EL (cell line): Measurements from ENCODE around the gene WDR27.
A peak's percentile ranks its signal among the peaks of the same experiment; 100 is the strongest.
"Not testable (repeated sequence)": the region's sequence is repeated elsewhere in the genome, so short reads cannot be mapped to it uniquely, and the experiment has no call there.

Source experiments
- DNase-seq: peaks from one replicate; pipeline ENCODE4 v3.0.0-alpha.2; 2016

WDR27 gene

DNA sequence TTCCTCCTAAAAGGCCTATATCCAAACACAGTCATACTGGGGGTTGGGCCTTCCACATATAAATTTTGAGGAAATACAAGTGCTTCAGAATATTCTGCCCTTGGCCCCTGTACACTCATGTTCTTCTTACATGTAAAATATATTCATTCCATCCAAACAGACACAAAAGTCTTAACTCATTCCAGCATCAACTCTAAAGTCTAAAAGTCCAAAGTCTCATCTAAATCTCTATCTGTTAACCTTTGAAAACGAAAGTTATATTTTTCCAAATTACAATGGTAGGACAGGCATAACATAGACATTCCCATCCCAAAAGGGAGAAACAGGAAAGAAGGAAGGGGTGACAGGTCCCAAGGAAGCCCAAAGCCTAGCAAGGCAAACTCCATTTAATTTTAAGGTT, 232.8 kb downstream of the WDR27 start:
- DNase-seq: no peak

DNA sequence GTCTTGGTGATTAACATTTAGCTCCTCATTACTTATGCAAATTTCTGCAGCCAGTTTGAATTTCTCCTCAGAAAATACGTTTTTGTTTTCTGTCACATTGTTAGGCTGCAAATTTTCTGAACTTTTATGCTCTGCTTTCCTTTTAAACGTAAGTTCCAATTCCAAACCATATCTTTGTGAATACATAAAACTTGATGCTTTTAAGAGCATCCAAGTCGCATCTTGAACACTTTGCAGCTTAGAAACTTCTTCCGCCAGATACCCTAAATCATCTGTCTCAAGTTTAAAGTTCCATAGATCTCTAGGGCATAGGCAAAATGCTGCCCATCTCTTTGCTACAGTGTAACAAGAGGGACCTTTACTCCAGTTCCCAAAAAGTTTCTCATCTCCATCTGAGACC, 234.1 kb downstream of the WDR27 start:
- not testable (repeated sequence) for DNase-seq

DNA sequence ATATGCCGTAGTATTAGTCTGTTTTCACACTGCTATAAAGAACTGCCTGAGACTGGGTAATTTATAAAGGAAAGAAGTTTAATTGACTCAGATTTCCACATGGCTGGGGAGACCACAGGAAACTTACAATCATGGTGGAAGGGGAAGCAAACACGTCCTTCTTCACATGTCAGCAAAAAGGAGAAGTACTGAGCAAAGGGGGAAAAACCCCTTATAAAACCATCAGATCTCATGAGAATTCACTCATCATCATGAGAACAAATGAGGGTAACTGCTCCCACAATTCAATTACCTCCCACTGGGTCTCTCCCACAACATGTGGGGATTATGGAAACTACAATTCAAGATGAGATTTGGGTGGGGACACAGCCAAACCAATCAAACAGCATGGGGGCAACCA, 235.6 kb downstream of the WDR27 start:
- not testable (repeated sequence) for DNase-seq

DNA sequence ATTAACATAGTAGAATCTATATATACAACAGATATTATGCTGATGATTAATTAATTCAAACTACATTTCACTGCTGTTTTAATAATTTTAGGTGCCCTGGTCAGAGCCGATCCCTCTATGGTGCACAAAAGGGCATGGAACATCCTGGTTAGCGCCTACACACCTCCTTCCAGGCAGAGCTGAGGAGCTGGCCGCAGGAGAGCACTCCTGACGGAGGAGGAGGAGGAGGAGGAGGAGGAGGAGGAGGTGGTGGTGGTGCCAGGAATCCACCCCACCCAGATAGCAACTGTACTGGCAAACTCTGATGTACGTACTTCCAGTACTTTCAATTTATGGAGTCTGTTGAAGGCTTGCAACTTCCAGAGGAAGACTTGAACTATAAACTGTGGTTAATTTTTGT, 244.1 kb downstream of the WDR27 start:
- DNase-seq: no peak

DNA sequence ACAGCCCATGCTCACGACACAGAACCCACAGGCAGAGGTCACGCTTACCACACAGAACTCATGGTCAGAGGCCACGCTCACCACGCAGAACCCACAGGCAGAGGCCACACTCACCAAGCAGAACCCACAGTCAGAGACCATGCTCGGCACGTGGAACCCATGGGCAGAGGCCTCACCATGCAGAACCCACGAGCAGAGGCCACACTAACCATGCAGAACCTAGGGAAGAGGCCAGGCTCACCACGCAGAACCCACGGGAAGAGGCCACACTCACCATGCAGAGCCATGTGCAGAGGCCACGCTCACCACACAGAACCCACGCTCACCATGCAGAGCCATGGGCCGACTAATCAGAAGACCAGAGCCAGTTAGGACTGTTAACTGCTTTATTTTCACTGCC, 245.0 kb downstream of the WDR27 start:
- DNase-seq: no peak

DNA sequence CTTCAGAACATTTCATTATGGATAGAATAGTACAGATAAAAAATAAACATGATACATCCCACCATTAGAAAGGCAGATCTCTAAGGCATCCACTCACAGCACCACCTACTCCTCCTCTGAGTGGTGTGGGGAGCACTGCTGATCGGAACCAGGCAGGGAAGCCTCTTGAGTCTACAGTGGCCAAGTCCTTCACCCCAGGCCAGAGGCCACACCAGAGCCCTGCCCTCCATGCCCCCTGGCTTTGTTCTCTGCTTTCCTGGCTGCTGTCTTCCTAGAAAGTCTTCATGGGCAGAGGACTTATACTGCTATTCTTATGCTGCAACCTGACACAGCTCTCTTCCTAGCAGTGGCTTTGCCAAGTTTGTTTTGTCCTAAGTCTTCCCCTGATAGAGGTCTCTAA, 246.4 kb downstream of the WDR27 start:
- DNase-seq: no peak

DNA sequence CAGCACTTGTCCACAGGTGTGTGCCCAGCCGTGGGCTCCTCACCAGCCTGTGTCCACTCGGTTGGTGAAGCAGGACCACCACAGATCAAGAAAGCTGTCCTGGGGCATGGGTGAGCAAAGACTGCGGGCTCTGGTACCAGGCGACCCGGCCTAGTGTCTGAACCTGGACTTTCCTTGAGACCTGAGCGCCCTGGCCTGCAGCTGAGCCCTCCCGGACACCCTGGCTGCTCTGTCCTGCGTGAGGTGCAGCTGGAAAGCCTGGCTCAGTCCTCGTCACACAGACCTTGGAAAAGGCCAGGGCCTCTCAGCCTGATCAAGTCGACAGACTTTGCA, 247.0 kb downstream of the WDR27 start:
- no peak for DNase-seq

DNA sequence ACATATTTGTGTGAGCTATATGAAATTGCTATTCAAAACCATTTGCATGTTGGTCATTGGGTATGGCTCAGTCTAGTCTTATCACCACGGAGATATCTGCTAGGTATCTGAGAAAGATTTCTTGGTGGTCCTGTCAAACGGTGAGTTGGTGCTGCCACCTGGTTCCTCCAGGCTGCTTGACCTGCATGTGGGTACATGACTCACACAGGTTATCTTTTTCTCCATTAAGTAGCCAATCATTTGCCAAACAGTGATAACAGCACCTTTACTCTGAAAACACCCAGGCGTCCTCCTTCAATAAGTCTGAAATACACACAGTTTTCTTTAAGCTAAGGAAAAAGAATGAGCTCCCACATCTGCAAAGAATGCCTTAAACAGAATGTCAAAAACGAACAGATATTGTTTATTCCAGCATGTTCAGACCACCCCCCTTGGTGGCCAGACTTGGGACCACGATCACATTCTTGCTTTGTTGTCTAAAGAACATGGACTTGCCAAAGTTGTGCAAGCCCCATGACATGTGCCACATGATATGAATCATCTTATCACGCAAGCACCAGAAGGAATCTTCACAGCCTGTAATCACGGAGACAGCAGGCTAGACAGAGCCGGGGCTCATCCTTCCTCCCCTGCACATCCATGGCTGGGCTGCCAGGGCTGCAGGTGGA, 247.5 kb downstream of the WDR27 start:
- DNase-seq: peak; percentile 85

DNA sequence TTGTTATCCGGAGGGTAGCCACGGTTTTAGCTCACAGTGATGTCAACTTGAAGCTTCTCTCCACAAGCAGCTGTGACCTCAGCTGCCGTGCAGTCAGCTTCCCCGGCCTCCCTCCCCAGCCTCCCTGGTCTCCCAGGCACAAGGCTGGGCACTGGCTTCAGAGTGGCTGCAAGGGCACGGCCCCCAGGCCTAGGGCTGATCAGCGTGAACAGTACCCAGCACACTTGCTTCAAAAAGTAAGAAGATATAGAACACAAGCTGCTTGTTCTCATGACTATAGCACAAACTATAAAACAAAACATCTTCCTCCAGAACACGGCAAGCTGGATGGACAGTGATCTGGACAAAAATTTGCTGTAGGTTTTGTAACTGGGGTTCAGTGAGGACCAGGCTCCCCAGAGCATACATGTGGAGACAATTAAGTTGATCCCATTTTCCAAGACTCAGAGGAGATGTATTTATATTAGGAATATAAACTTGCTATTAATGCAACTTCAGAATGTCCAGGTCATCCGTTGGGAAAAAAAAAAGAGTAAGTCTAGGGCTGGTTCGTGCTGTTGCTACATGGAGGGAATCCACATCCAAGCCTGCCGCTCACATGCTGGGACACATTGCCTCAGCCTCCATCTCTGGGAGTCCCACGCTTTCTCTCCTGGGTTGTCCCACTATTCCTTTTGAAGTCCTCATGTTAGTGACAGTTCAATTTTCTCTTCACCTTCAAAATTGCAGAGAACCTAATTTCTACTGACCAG, 248.8 kb downstream of the WDR27 start:
- no peak for DNase-seq

DNA sequence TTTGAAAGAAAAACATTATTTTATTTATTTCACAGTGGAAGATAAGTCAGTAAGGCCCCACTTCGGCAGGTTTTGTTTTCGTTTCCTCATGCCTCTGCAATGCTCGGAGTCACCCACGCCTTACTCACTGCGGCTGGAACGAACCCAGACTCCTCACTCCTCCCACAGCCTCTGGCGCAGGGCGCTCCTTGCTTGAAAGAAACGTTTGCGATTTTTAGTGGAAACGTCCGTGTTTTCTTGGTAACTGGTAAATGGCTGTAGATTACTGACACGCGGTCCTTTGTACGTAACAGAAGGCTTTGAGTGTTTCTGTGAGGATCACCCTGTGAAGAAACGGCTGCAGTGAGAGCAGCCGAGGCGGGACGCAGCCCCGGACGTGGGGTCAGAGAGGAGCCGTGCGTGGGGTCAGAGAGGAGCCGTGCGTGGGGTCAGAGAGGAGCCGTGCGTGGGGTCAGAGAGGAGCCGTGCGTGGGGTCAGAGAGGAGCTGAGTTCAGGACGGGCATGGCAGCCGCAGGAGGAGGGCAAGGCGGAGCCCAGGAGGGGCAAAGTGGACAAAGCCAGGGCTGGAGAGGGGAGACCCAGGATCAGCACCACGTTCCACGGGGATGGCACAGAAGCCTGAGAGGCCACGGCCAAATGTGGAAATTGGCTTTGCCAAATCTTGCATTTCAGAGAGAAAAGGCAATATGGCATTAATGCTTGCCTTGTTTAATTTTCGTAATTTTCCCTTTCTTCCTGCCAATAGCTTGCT, 249.5 kb downstream of the WDR27 start:
- DNase-seq: peak; percentile 95

DNA sequence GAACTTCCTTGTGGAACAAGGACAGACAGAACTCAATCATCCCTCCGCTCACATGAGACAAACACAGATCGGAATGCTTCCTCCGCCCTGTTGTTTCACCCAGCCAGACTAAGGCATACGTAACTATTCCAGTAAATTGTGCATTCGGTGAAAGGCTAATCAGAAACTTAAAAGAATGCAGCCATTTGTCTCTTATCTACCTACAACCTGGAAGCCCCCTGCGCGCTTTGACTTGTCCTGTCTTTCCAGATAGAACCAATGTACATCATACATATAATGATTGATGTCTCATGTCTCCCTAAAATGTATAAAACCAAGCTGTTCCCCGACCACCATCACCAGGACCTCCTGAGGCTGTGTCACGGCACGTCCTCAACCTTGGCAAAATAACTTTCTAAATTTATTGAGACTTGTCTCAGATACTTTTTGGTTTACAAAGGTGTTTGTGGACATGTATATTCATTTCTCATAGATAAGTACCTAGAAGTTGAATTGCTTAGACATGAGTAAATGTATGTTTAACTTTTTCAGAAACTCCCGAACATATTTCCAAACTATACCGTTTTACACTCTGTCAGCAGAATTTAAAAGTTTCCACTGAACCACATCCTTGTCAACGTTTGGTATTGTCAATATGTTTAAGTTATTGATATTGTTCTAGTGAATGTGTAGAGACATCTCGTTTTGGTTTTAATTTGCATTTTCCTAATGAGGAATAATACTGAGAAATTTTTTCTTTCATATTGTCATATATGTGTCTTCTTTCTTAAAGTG, 250.6 kb downstream of the WDR27 start:
- DNase-seq: no peak

DNA sequence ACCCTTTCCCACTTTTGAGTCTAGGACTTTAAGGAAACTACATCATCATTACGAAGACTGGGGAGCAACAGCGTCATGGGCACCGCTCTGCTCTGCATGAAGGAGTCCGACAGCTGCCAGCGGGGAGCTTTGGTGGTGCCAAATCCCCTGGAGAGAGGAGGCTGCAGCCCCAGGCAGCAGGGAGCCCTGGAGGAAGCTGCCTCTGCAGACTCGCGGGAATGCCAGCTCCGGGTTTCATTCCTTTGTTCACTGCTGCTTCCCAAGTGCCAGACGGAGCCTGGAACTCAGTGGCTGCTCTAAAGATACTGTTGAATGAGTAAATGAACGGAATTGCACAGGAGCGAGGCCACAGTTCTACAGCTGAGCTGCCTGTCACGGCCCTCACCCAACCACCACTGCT, 251.7 kb downstream of the WDR27 start:
- DNase-seq: no peak

DNA sequence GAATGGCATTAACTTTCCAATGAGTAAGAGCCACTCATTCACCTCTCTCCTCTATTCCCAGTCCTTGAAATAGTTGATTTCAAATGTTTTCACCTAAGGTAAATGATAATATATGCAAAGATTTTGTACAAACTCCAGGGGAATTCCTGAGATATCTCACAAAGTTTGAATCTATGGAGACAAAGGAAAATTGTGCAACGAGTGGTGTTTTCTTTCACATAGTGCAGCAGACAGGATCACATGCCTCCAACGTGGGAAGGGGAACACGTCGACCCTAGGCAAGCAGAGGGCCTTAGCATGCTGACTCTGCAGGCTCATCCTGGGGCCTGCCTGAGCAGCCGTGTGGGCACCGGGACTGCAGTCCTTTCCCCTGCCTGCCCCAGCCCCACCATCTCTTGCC, 252.6 kb downstream of the WDR27 start:
- DNase-seq: no peak

DNA sequence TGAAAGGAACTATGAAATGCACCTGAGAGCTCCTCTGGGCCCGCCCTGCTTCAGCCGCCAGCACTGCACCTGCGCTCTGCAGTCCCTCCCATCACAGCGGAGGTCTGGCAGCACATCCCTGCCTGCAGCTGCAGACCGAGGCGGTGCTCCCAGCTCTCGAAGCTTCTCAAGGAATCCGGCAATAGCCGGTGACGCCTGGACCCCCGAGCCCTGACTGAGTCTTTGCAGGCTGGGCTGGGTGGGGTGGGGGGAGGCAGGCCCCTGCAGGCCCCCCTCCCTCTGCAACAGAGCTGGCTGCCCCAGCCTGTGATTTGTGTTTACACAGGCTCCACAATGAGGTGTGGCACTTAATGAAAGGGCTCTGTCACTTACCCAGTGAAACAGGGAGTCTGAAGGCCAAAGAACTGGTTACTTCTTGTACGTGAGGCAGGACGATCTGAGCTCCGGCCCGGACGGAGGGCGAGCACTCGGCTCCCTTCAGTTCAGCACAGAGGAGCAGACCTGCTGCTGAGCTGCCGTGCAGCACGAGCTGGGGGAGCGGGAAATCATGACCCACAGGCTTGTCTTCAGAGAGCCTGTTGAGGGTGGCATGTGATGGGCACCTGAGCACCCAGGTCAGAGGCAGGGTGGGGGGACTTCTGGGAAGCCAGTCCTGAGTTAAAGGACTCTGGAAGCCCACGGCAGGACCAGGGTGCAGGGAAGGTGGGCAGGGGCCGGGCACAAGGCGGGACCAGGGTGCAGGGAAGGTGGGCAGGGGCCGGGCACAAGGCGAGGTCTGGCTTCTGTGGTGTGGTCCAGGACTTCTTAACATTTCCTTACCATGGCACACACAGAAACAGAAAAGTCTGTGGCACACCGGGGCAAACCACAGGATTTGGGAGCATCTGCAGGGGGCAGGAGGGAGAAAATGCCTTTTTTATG, 255.9 kb downstream of the WDR27 start:
- DNase-seq: no peak

DNA sequence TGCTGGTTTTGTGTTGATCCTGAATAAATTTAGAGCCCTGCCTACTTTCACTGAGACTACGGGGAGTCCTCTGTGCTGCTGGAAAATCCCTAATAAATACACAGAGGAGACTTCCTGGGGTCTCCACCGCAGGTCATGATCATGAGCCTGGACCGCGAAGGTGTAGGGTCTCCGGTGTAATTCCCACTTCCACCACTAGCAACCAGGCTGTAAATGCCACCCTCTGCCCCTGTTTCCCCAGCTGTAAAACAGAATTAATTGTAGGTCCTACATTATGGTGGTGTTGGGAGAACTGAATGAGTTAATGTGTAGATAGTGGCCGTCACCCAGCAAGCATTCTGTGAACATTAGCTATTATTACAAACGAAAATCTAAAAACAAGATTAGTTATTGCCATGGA, 256.6 kb downstream of the WDR27 start:
- DNase-seq: no peak

DNA sequence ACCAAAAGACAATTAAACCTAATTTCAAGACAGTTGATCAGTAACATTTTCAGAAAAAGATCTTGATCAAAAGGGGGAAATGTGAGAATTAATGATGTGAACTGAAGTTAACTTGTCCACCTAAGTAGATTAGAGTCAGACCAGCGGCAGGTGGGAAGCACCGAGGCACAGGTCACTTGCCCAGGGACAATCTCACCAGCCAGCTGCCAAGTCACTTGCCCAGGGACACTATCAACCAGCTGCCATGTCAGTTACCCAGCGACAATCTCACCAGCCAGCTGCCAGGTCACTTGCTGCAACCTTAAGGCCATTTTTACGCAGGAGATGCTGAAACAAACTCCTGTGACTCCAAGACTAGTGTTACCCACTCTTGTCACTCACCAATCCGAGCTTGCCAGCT, 260.5 kb downstream of the WDR27 start:
- no peak for DNase-seq

DNA sequence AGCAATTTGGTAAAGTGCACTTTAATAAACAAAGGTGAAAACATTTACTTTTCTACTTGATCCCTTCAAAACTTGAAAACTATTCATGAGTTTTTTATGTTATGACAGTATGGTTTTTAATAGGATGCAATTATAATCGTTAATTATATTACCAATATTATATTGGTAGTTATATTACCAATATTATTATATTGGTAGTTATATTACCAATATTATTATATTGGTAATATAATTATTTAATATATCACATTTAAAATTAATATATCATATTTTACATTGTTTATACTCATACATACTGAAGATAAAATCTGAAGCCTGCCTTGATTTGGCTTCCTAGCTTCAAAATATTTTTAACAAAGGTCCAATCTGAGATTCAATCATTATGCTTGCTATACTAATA, 262.1 kb downstream of the WDR27 start:
- no peak for DNase-seq

DNA sequence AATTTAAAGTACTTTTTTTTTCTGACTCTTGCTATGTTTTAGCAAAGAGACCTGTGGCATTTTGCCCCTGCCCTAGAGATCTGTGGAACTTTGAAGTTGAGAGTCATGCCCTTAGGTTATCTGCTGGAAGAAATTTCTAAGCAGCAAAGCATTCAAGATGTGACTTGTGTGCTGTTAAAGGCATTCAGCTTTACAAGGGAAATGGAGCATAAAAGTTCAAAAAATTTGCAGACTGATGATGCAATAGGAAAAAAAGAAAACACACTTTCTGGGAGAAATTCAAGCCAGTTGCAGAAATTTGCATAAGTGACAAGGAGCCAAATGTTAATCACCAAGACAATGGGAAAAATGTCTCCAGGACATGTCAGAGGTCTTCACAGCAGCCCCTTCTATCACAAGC, 267.3 kb downstream of the WDR27 start:
- DNase-seq: not testable (repeated sequence)

DNA sequence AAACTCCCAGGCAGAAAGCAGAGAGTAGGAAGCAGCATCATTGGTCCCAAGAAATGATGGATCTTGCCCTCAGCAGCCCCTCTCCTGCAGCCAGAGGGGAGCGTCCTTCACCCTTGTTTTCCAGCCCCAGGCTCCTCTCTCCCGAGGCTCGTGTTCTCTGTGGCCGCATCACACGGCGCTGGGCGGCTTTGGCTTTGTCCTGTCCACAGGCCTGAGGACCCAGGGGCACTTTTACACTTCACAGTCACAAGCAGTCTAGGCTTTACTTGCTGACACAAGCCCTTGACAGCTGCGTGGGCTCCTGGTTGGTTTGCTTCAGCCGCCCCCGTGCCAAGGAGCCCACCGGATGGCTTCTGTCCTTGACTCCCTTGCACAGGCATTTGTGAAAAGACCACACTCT, 272.8 kb downstream of the WDR27 start:
- no peak for DNase-seq

DNA sequence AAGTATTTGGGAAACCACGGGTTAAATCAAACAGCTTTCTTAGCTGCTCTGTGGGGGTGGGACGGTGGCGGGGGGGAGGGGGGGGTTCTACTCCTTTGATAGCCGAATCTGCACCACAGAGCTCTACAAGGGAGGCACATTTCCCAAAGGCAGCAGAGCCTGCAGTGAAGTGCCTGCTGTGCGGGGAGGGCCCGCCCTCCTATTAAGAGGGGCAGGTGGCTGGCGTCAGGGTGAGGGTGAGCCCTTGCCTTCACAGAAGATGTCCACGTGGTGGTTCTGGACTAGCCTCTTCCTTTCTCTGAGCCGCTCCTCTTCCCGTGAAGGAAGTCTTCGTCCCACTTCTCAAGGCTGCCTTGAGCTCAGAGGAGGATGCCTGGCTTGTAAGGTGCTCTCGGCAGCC, 273.3 kb downstream of the WDR27 start:
- DNase-seq: no peak

DNA sequence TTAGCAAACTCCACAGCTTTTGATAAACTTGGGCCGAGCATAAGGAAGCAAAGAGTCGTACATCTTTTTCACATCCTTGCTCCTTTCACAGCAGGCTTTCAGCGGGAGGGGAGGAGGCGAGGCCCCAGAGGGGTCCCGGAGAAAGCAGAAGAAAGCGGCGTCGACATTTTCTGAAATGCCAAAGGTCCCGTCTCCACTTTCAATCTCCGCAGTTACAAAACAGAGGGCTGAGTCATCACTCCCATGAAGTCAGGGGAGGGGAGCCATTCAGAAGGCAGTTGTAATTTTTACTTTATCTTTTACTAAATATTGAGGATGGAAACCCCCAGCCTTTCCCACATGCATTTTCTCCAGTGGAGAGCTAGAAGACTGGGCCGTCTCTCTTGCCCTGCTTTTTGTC, 274.0 kb downstream of the WDR27 start:
- DNase-seq: peak; percentile 71

DNA sequence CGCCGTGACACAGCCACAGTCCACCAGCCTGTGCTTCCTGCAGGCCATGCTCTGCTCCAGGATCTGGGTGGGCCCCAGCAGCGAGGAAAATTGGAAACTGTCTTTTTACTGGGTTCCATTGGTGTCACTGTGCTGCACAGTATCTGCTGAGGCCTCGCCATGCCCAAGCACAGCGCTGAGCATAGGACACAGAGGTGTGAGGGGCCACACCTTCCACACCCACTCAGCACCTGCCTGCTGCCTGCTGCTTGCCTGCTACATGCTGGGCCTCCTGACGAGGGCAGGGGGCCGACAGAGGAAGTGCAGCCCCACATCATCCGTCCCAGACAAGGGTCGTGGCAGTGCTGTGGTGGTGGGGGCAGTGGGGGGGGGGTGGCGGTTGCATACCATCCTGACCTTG, 275.2 kb downstream of the WDR27 start:
- DNase-seq: no peak
